SK-N-SH treated with all-trans-retinoic acid at 6 μM for 48 hours (cell line): ENCODE data around the gene MICALL2.

Source experiments
- ATAC-seq: fragments of 200-7000 bp; cut with Tn5 transposase; 3 replicates; pipeline ENCODE4 v1.9.1; 2020; ENCODE audit warnings: mild to moderate bottlenecking, moderate library complexity
- ARNTL ChIP-seq: fragments of 450-650 bp; formaldehyde crosslinking; IDR thresholded peaks from 2 replicates; pipeline ENCODE4 v1.5.0; 2020; ENCODE audit warnings: low read depth, mild to moderate bottlenecking, moderate library complexity, borderline replicate concordance
- BACH2 ChIP-seq: fragments of 250-450 bp; sonication (Bioruptor Pico); IDR thresholded peaks from 2 replicates; pipeline ENCODE4 v1.9.0; 2021; ENCODE audit warnings: mild to moderate bottlenecking, borderline replicate concordance
- CSDC2 ChIP-seq: fragments of 250-450 bp; sonication (Bioruptor Pico); IDR thresholded peaks from 2 replicates; pipeline ENCODE4 v1.5.0; 2020; ENCODE audit warnings: mild to moderate bottlenecking, moderate library complexity
- ESRRG ChIP-seq: fragments of 250-450 bp; sonication (Bioruptor Pico); IDR thresholded peaks from 2 replicates; pipeline ENCODE4 v1.6.1; 2021; ENCODE audit warnings: mild to moderate bottlenecking
- GLIS3 ChIP-seq: fragments of 250-450 bp; sonication (Bioruptor Pico); IDR thresholded peaks from 2 replicates; pipeline ENCODE4 v1.5.0; 2020; ENCODE audit warnings: mild to moderate bottlenecking, moderate library complexity
- ISL1 ChIP-seq: fragments of 250-450 bp; sonication (Bioruptor Pico); IDR thresholded peaks from 2 replicates; pipeline ENCODE4 v2.1.2; 2022; ENCODE audit warnings: mild to moderate bottlenecking, moderate library complexity
- OSR1 ChIP-seq: fragments of 250-450 bp; sonication (Bioruptor Pico); IDR thresholded peaks from 2 replicates; pipeline ENCODE4 v1.8.0; 2022; ENCODE audit warnings: moderate library complexity, mild to moderate bottlenecking, inconsistent platforms
- PPARA ChIP-seq: fragments of 250-450 bp; sonication (Bioruptor Pico); IDR thresholded peaks from 2 replicates; pipeline ENCODE4 v1.5.0; 2020; ENCODE audit warnings: mild to moderate bottlenecking, borderline replicate concordance
- TCF4 ChIP-seq: fragments of 250-450 bp; sonication (Bioruptor Pico); IDR thresholded peaks from 2 replicates; pipeline ENCODE4 v1.8.0; 2021; ENCODE audit warnings: mild to moderate bottlenecking, moderate library complexity, borderline replicate concordance
- TOX ChIP-seq: fragments of 250-450 bp; sonication (Bioruptor Pico); IDR thresholded peaks from 2 replicates; pipeline ENCODE4 v1.8.0; 2021; ENCODE audit warnings: mild to moderate bottlenecking, moderate library complexity, borderline replicate concordance
- ZC3H10 ChIP-seq: fragments of 250-450 bp; sonication (Bioruptor Pico); IDR thresholded peaks from 2 replicates; pipeline ENCODE4 v1.5.1; 2021; ENCODE audit warnings: mild to moderate bottlenecking, moderate library complexity
- ZFP3 ChIP-seq: fragments of 250-450 bp; sonication (Bioruptor Pico); IDR thresholded peaks from 2 replicates; pipeline ENCODE4 v1.5.0; 2020; ENCODE audit warnings: mild to moderate bottlenecking, moderate library complexity
- ZFP30 ChIP-seq: fragments of 450-650 bp; formaldehyde crosslinking; IDR thresholded peaks from 2 replicates; pipeline ENCODE4 v1.5.0; 2022; ENCODE audit warnings: mild to moderate bottlenecking, moderate library complexity
- ZNF565 ChIP-seq: fragments of 450-650 bp; formaldehyde crosslinking; conservative IDR thresholded peaks from 2 replicates; pipeline ENCODE4 v1.5.0; 2020; ENCODE audit warnings: low read depth, mild to moderate bottlenecking, moderate library complexity
- ZNF70 ChIP-seq: fragments of 450-650 bp; formaldehyde crosslinking; IDR thresholded peaks from 2 replicates; pipeline ENCODE4 v1.5.0; 2020; ENCODE audit warnings: mild to moderate bottlenecking, moderate library complexity
- ZNF8 ChIP-seq: fragments of 450-650 bp; formaldehyde crosslinking; IDR thresholded peaks from 2 replicates; pipeline ENCODE4 v1.5.0; 2020; ENCODE audit warnings: mild to moderate bottlenecking, moderate library complexity
- TF ChIP-seq, protein P1 (sequence below): fragments of 250-450 bp; sonication (Bioruptor Pico); IDR thresholded peaks from 2 replicates; pipeline ENCODE4 v1.5.1; 2021; ENCODE audit warnings: mild to moderate bottlenecking, moderate library complexity
- TF ChIP-seq, protein P2 (sequence below): fragments of 250-450 bp; sonication (Bioruptor Pico); IDR thresholded peaks from 2 replicates; pipeline ENCODE4 v1.5.0; 2020; ENCODE audit warnings: mild to moderate bottlenecking, moderate library complexity
- TF ChIP-seq, protein P3 (sequence below): fragments of 250-450 bp; sonication (Bioruptor Pico); IDR thresholded peaks from 2 replicates; pipeline ENCODE4 v1.5.1; 2020; ENCODE audit warnings: low read depth, mild to moderate bottlenecking, moderate library complexity

Gene MICALL2

GRCh38 chr7:1425292-1426136, 33.8 kb downstream of the MICALL2 start:
- no peak for TF ChIP-seq ISL1
- no peak for TF ChIP-seq ZFP30
- TF ChIP-seq ZNF8, result no peak
- TF ChIP-seq ZNF70 (CRISPR knock-in tag), result no peak
- no peak for TF ChIP-seq ZNF565 (CRISPR knock-in tag)
- TF ChIP-seq, protein P1, sequence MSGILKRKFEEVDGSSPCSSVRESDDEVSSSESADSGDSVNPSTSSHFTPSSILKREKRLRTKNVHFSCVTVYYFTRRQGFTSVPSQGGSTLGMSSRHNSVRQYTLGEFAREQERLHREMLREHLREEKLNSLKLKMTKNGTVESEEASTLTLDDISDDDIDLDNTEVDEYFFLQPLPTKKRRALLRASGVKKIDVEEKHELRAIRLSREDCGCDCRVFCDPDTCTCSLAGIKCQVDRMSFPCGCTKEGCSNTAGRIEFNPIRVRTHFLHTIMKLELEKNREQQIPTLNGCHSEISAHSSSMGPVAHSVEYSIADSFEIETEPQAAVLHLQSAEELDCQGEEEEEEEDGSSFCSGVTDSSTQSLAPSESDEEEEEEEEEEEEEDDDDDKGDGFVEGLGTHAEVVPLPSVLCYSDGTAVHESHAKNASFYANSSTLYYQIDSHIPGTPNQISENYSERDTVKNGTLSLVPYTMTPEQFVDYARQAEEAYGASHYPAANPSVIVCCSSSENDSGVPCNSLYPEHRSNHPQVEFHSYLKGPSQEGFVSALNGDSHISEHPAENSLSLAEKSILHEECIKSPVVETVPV (CRISPR knock-in tag), result no peak
- TF ChIP-seq ZC3H10 (CRISPR knock-in tag), result no peak
- TF ChIP-seq PPARA (CRISPR knock-in tag), result no peak
- TF ChIP-seq ARNTL (CRISPR knock-in tag), result no peak
- no peak for TF ChIP-seq ZFP3 (CRISPR knock-in tag)
- TF ChIP-seq, protein P2, sequence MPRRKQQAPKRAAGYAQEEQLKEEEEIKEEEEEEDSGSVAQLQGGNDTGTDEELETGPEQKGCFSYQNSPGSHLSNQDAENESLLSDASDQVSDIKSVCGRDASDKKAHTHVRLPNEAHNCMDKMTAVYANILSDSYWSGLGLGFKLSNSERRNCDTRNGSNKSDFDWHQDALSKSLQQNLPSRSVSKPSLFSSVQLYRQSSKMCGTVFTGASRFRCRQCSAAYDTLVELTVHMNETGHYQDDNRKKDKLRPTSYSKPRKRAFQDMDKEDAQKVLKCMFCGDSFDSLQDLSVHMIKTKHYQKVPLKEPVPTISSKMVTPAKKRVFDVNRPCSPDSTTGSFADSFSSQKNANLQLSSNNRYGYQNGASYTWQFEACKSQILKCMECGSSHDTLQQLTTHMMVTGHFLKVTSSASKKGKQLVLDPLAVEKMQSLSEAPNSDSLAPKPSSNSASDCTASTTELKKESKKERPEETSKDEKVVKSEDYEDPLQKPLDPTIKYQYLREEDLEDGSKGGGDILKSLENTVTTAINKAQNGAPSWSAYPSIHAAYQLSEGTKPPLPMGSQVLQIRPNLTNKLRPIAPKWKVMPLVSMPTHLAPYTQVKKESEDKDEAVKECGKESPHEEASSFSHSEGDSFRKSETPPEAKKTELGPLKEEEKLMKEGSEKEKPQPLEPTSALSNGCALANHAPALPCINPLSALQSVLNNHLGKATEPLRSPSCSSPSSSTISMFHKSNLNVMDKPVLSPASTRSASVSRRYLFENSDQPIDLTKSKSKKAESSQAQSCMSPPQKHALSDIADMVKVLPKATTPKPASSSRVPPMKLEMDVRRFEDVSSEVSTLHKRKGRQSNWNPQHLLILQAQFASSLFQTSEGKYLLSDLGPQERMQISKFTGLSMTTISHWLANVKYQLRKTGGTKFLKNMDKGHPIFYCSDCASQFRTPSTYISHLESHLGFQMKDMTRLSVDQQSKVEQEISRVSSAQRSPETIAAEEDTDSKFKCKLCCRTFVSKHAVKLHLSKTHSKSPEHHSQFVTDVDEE (CRISPR knock-in tag), result no peak
- TF ChIP-seq CSDC2, result no peak
- no peak for TF ChIP-seq ESRRG (CRISPR knock-in tag)
- TF ChIP-seq, protein P3, sequence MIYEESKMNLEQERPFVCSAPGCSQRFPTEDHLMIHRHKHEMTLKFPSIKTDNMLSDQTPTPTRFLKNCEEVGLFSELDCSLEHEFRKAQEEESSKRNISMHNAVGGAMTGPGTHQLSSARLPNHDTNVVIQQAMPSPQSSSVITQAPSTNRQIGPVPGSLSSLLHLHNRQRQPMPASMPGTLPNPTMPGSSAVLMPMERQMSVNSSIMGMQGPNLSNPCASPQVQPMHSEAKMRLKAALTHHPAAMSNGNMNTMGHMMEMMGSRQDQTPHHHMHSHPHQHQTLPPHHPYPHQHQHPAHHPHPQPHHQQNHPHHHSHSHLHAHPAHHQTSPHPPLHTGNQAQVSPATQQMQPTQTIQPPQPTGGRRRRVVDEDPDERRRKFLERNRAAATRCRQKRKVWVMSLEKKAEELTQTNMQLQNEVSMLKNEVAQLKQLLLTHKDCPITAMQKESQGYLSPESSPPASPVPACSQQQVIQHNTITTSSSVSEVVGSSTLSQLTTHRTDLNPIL (CRISPR knock-in tag), result no peak
- no peak for TF ChIP-seq BACH2
- TF ChIP-seq GLIS3 (CRISPR knock-in tag), result no peak
- no peak for TF ChIP-seq OSR1 (CRISPR knock-in tag)
- no peak for TF ChIP-seq TOX (CRISPR knock-in tag)
- ATAC-seq, result peak; percentile 70

GRCh38 chr7:1424041-1424440, 35.2 kb downstream of the MICALL2 start:
- no peak for ATAC-seq
- TF ChIP-seq, protein P3 (CRISPR knock-in tag), result no peak
- TF ChIP-seq ZNF8 (no peak), PPARA (CRISPR knock-in tag) (no peak), ZNF565 (CRISPR knock-in tag) (no peak), TOX (CRISPR knock-in tag) (no peak), OSR1 (CRISPR knock-in tag) (no peak), TCF4 (CRISPR knock-in tag) (no peak)
- TF ChIP-seq, protein P2 (CRISPR knock-in tag), result no peak
- TF ChIP-seq, all 23 proteins: peak for 0
